Common myeloid progenitor, CD34-positive (primary cell): ENCODE data around the gene SSH3.
A peak's percentile ranks its signal among the peaks of the same experiment; 100 is the strongest.

Experiments used
- CTCF ChIA-PET: fragments of 350-600 bp; sonication (Branson Sonifier 250); formaldehyde crosslinking; loops from one replicate; lab custom pipeline; 2021; ENCODE audit warnings: antibody characterized with exemption; lab: Charles Lee
- POLR2A ChIA-PET: fragments of 350-600 bp; sonication (Branson Sonifier 250); formaldehyde crosslinking; loops from one replicate; lab custom pipeline; 2021; ENCODE audit warnings: antibody characterized with exemption; lab: Charles Lee
- DNase-seq, 3 donors: peaks; one replicate each; pipeline versions ENCODE4 v3.0.0 to v3.0.0-alpha.2; 2013
- H3K27ac ChIP-seq, 2 experiments: 1 replicate in 1 of 2; 2 replicates in 1 of 2; pipeline ENCODE4 v1.7.0; 2013; ENCODE audit warnings: inconsistent platforms in 2 of 2, low read length in 2 of 2, mild to moderate bottlenecking in 2 of 2, low read depth in 1 of 2, moderate library complexity in 1 of 2; ENCODE audit not compliant: severe bottlenecking in 2 of 2, insufficient read depth in 1 of 2, poor library complexity in 1 of 2
- H3K27me3 ChIP-seq, 5 experiments: replicated peaks in 2 of 5; 1 replicate in 3 of 5; 2 replicates in 2 of 5; pipeline versions ENCODE4 v1.6.1 to v1.7.0; 2013; ENCODE audit warnings: low read length in 4 of 5, mild to moderate bottlenecking in 2 of 5, moderate library complexity in 2 of 5, inconsistent platforms in 1 of 5; ENCODE audit not compliant: insufficient read depth in 5 of 5, control insufficient read depth in 4 of 5
- H3K36me3 ChIP-seq, 4 experiments: 1 replicate in 2 of 4; 2 replicates in 2 of 4; pipeline versions ENCODE4 v1.6.1 to v1.7.0; 2013; ENCODE audit warnings: low read length in 3 of 4, control low read depth in 1 of 4, mild to moderate bottlenecking in 1 of 4; ENCODE audit not compliant: control insufficient read depth in 4 of 4, insufficient read depth in 4 of 4
- H3K4me1 ChIP-seq, 4 experiments: 1 replicate in 3 of 4; 2 replicates in 1 of 4; pipeline versions ENCODE4 v1.6.1 to v1.7.1; 2013; ENCODE audit warnings: low read length in 3 of 4, mild to moderate bottlenecking in 3 of 4, control low read depth in 1 of 4, inconsistent platforms in 1 of 4, moderate library complexity in 1 of 4; ENCODE audit not compliant: control insufficient read depth in 4 of 4, insufficient read depth in 4 of 4; ENCODE audit errors: control extremely low read depth in 1 of 4
- H3K4me3 ChIP-seq, 7 experiments: 1 replicate in 4 of 7; 2 replicates in 3 of 7; pipeline versions ENCODE4 v1.5.1 to v1.7.0; 2013; ENCODE audit warnings: mild to moderate bottlenecking in 7 of 7, low read length in 6 of 7, moderate library complexity in 6 of 7, inconsistent platforms in 2 of 7, low read depth in 2 of 7, control low read depth in 1 of 7; ENCODE audit not compliant: insufficient read depth in 4 of 7, control insufficient read depth in 1 of 7; ENCODE audit errors: extremely low read depth in 1 of 7
- H3K9me3 ChIP-seq, 5 experiments: 1 replicate in 4 of 5; 2 replicates in 1 of 5; pipeline versions ENCODE4 v1.6.1 to v1.7.1; 2013; ENCODE audit warnings: low read length in 4 of 5, mild to moderate bottlenecking in 2 of 5, inconsistent platforms in 1 of 5, low read depth in 1 of 5, moderate library complexity in 1 of 5; ENCODE audit not compliant: control insufficient read depth in 4 of 5, insufficient read depth in 2 of 5; ENCODE audit errors: control extremely low read depth in 1 of 5
- WGBS: methylation state at CpG from one replicate; pipeline ENCODE4 v1.1.5; 2013; ENCODE audit not compliant: insufficient coverage; 5-methylcytosine and 5-hydroxymethylcytosine counted together

SSH3 gene

DNA sequence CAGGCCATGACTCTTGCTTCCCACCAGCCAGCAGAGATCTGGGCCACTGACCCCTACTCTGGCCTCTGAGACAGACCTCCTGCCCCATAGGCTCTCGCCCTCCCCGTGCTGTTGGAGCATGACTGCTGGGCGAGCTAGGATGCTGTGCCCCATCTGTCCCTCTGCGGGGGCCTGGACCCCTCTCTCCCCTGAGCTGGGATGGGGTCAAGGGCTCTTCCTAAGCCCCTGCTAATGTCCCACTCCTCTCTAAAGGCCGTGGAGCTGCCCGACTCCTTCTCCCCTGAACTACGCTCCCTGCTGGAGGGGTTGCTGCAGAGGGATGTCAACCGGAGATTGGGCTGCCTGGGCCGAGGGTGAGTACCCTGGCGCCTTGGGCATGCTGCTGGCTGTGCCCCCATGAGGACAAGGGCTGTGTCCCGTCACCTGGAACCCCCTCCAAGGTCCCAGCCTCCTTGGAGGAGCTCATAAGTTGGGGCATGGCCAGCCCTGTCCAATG is 20.4 kb upstream of the SSH3 start:
- H3K36me3 ChIP-seq = peaks cover 7 to 98% (median 67%) of the 10 kb centered on the region in 4 experiments
- peaks cover 0 to 100% (median 100%) of the 10 kb centered on the region in 4 experiments for H3K4me1 ChIP-seq
- no peaks in the 10 kb centered on the region for H3K27me3 ChIP-seq
- POLR2A ChIA-PET = interaction anchor here (0.7 to 1.4 kb wide), 3 partner anchors 11 to 35 kb away, joined by 3 to 5 read pairs (median 3); partner anchors contain the start of gene GRK2
- CTCF ChIA-PET = interaction anchor here (1.2 to 6.5 kb wide), 7 partner anchors 12 to 100 kb away, joined by 3 to 63 read pairs (median 5); partner anchors contain the start of genes GRK2 and SSH3
- no peaks in the 10 kb centered on the region for H3K9me3 ChIP-seq
- no peak for DNase-seq
- 93% methylated on average over 9 of the region's 11 CpGs for WGBS
- H3K27ac ChIP-seq = peak overlapping the region; percentile 50 to 97
- H3K4me3 ChIP-seq = no peak overlapping the region

DNA sequence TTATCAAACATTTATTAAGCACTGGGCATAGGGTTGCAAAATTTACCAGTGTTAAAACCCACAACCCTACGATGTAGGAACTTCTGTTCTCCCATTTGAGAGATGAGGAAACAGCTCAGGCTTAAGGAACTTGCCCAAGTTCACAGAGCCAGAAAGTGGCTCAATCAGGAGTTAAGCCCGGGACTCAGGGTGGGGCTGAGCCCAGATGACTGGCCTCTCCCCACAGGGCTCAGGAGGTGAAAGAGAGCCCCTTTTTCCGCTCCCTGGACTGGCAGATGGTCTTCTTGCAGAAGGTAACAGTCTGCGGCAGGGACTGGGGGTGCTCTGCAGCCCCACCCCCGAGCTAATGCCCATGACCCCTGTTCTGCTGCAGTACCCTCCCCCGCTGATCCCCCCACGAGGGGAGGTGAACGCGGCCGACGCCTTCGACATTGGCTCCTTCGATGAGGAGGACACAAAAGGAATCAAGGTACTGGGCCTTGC is 19.8 kb upstream of the SSH3 start:
- Histone ChIP-seq H3K27ac (peak overlapping the region; percentile 50 to 97), H3K9me3 (no peaks in the 10 kb centered on the region), H3K27me3 (no peaks in the 10 kb centered on the region), H3K4me3 (no peak overlapping the region), H3K4me1 (peaks cover 0 to 100% (median 99%) of the 10 kb centered on the region in 4 experiments), H3K36me3 (peaks cover 7 to 92% (median 67%) of the 10 kb centered on the region in 4 experiments)
- DNase-seq = no peak
- WGBS = 83% methylated on average over 12 of the region's 13 CpGs
- ChIA-PET POLR2A (interaction anchor here (0.7 to 1.3 kb wide), 4 partner anchors 17 to 34 kb away, joined by 3 to 7 read pairs (median 3); partner anchors contain the start of gene GRK2), CTCF (interaction anchor here (1.2 to 6.5 kb wide), 7 partner anchors 13 to 99 kb away, joined by 3 to 63 read pairs (median 5); partner anchors contain the start of genes GRK2 and SSH3)

DNA sequence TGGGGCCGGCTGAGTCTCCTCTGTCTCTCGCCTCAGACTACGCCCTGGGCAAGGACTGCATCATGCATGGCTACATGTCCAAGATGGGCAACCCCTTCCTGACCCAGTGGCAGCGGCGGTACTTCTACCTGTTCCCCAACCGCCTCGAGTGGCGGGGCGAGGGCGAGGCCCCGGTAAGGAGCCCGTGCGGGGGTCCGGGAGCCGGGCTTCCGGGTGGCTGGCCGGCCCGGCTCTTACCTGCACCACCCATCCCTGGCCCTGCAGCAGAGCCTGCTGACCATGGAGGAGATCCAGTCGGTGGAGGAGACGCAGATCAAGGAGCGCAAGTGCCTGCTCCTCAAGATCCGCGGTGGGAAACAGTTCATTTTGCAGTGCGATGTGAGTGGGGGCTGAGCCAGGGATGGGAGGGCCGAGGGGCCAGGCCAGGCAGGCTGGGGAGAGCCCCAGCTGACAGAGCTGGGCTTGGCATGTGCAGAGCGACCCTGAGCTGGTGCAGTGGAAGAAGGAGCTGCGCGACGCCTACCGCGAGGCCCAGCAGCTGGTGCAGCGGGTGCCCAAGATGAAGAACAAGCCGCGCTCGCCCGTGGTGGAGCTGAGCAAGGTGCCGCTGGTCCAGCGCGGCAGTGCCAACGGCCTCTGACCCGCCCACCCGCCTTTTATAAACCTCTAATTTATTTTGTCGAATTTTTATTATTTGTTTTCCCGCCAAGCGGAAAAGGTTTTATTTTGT is 18.4 kb upstream of the SSH3 start:
- peaks cover 6 to 77% (median 57%) of the 10 kb centered on the region in 4 experiments for H3K36me3 ChIP-seq
- CTCF ChIA-PET = interaction anchor here (1.0 to 6.5 kb wide), 3 partner anchors 9 to 21 kb away, joined by 3 to 63 read pairs (median 4); no protein-coding TSS in a partner anchor
- 90% methylated on average over 30 of the region's 45 CpGs for WGBS
- H3K27ac ChIP-seq = peak overlapping the region; percentile 25 to 97
- POLR2A ChIA-PET = interaction anchor here (1.1 to 7.7 kb wide), 3 partner anchors 7 to 32 kb away, joined by 3 to 211 read pairs (median 7); no protein-coding TSS in a partner anchor
- DNase-seq = peak in 1 of 3 donors; percentile 47
- H3K9me3 ChIP-seq = no peaks in the 10 kb centered on the region
- peaks cover 0 to 93% (median 91%) of the 10 kb centered on the region in 4 experiments for H3K4me1 ChIP-seq
- H3K27me3 ChIP-seq = no peaks in the 10 kb centered on the region
- peak overlapping the region in 2 of 7 experiments; percentile 23 to 26 for H3K4me3 ChIP-seq

DNA sequence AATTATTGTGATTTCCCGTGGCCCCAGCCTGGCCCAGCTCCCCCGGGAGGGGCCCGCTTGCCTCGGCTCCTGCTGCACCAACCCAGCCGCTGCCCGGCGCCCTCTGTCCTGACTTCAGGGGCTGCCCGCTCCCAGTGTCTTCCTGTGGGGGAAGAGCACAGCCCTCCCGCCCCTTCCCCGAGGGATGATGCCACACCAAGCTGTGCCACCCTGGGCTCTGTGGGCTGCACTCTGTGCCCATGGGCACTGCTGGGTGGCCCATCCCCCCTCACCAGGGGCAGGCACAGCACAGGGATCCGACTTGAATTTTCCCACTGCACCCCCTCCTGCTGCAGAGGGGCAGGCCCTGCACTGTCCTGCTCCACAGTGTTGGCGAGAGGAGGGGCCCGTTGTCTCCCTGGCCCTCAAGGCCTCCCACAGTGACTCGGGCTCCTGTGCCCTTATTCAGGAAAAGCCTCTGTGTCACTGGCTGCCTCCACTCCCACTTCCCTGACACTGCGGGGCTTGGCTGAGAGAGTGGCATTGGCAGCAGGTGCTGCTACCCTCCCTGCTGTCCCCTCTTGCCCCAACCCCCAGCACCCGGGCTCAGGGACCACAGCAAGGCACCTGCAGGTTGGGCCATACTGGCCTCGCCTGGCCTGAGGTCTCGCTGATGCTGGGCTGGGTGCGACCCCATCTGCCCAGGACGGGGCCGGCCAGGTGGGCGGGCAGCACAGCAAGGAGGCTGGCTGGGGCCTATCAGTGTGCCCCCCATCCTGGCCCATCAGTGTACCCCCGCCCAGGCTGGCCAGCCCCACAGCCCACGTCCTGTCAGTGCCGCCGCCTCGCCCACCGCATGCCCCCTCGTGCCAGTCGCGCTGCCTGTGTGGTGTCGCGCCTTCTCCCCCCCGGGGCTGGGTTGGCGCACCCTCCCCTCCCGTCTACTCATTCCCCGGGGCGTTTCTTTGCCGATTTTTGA is 17.5 kb upstream of the SSH3 start:
- ChIA-PET CTCF (interaction anchor here (1.0 to 6.5 kb wide), 7 partner anchors 8 to 22 kb away, joined by 3 to 70 read pairs (median 5); partner anchors contain the start of gene GRK2), POLR2A (interaction anchor here (4.6 to 7.7 kb wide), 2 partner anchors 8 to 16 kb away, joined by 147 to 211 read pairs; partner anchors contain the start of gene GRK2)
- Histone ChIP-seq H3K4me3 (peak overlapping the region in 2 of 7 experiments; percentile 7 to 48), H3K36me3 (peaks cover 2 to 76% (median 54%) of the 10 kb centered on the region in 4 experiments), H3K27ac (peak overlapping the region; percentile 90 to 97), H3K9me3 (no peaks in the 10 kb centered on the region), H3K27me3 (no peaks in the 10 kb centered on the region), H3K4me1 (peaks cover 0 to 93% (median 91%) of the 10 kb centered on the region in 4 experiments)
- WGBS = 52% methylated on average over 26 of the region's 39 CpGs
- peak in 2 of 3 donors; percentile 64 to 76 for DNase-seq

DNA sequence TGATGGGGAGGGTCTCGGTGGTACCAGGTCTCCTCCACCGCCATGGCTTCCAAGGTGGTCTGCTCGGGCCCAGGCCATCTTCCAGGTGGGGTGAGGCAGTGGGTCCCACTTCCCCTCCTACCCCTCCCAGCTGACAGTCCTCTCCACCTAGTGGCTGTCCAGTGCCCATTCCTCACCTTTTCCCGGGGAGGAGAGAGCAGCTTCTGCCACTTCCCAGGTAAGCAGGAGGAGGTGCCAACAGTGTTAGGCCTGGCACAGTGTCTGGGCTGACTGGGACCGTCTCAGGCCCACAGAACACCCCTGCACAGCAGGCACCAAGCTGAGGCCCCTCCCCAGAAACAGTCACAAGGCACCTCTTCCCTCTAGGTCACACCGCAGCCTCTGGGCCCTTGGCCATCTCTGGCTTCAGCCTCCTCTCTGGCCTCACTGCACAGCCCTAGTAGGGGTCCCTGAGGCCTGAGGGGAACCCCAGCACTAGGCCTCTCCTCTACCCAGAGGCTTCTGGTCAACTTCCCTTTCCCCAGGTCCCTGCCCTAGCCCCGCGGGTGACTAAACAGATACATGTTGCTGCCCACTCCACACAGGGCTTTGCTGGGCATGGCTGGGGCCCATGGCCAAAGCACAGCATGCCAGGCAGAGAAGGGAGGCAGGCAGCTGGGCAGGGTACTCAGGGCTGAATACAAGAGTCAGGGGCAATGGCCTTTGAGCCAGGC is 16.6 kb upstream of the SSH3 start:
- Histone ChIP-seq H3K27me3 (no peaks in the 10 kb centered on the region), H3K4me3 (peak overlapping the region in 2 of 7 experiments; percentile 25 to 38), H3K36me3 (peaks cover 2 to 74% (median 49%) of the 10 kb centered on the region in 4 experiments), H3K9me3 (no peaks in the 10 kb centered on the region), H3K4me1 (peaks cover 0 to 90% (median 86%) of the 10 kb centered on the region in 4 experiments), H3K27ac (peak overlapping the region; percentile 90 to 97)
- 10% methylated on average over 4 of the region's 8 CpGs for WGBS
- DNase-seq = peak in 1 of 3 donors; percentile 46
- POLR2A ChIA-PET = interaction anchor here (3.6 to 7.7 kb wide), 3 partner anchors 9 to 31 kb away, joined by 22 to 211 read pairs (median 147); partner anchors contain the start of gene GRK2
- CTCF ChIA-PET = interaction anchor here (1.3 to 5.8 kb wide), 6 partner anchors 9 to 32 kb away, joined by 3 to 70 read pairs (median 28); partner anchors contain the start of gene GRK2
